HG03060 (cell line): Measurements from ENCODE around the gene CD40LG.

Experiments used
- ATAC-seq: cut with Tn5 transposase; IDR thresholded peaks from one replicate; pipeline ENCODE4 v1.9.1; 2021; ENCODE audit warnings: low read depth, moderate number of reproducible peaks; ENCODE audit not compliant: unreplicated experiment

The CD40LG gene

GRCh38 chrX:136646602-136647239 lies 1.2 kb upstream of the CD40LG start:
- no peak for ATAC-seq

- ATAC-seq = no peak
Observed at GRCh38 chrX:136650811-136651210, 2.9 kb downstream of the CD40LG start.

- ATAC-seq = no peak
Observed at GRCh38 chrX:136652822-136653723, 5.1 kb downstream of the CD40LG start.

GRCh38 chrX:136656361-136656964 lies 8.5 kb downstream of the CD40LG start:
- ATAC-seq = no peak

GRCh38 chrX:136658151-136658550 lies 10.2 kb downstream of the CD40LG start:
- ATAC-seq = no peak

- ATAC-seq = no peak
Observed at GRCh38 chrX:136659174-136659573, 11.2 kb downstream of the CD40LG start.

GRCh38 chrX:136660896-136661295 lies 12.9 kb downstream of the CD40LG start:
- no peak for ATAC-seq

GRCh38 chrX:136662104-136662503 lies 14.1 kb downstream of the CD40LG start:
- ATAC-seq = no peak

- ATAC-seq = no peak
Observed at GRCh38 chrX:136662976-136663375, 15.0 kb downstream of the CD40LG start.

- no peak for ATAC-seq
Observed at GRCh38 chrX:136665258-136665900, 17.4 kb downstream of the CD40LG start.

GRCh38 chrX:136666088-136666487 lies 18.1 kb downstream of the CD40LG start:
- no peak for ATAC-seq

GRCh38 chrX:136667446-136668168 lies 19.6 kb downstream of the CD40LG start:
- no peak for ATAC-seq

GRCh38 chrX:136671006-136671610 lies 23.1 kb downstream of the CD40LG start:
- ATAC-seq = no peak

GRCh38 chrX:136674270-136674985 lies 26.5 kb downstream of the CD40LG start:
- ATAC-seq = no peak

GRCh38 chrX:136679531-136679930 lies 31.6 kb downstream of the CD40LG start:
- no peak for ATAC-seq

GRCh38 chrX:136684120-136684519 lies 36.2 kb downstream of the CD40LG start:
- ATAC-seq = no peak

GRCh38 chrX:136687457-136687856 lies 39.5 kb downstream of the CD40LG start:
- no peak for ATAC-seq

GRCh38 chrX:136689436-136689835 lies 41.5 kb downstream of the CD40LG start:
- no peak for ATAC-seq
